Erythroblast (primary cell): ENCODE results near the gene ACTMAP.

ENCODE experiments used
- GATA1 ChIP-seq: IDR thresholded peaks from 2 replicates; pipeline ENCODE4 v1.6.1; 2011; ENCODE audit warnings: low read depth, mild to moderate bottlenecking, control low read depth, low read length, moderate library complexity
- POLR2A ChIP-seq: IDR thresholded peaks from 2 replicates; pipeline ENCODE4 v1.6.1; 2011; ENCODE audit warnings: mild to moderate bottlenecking, low read length

GRCh38 chr19:40745402-40745780 lies 4.9 kb downstream of the ACTMAP start:
- TF ChIP-seq POLR2A (no peak), GATA1 (no peak)
